HG03280 (cell line): ENCODE results near the gene MBD4.
"Not testable (repeated sequence)": the region's sequence is repeated elsewhere in the genome, so short reads cannot be mapped to it uniquely, and the experiment has no call there.

ENCODE experiments used
- ATAC-seq: cut with Tn5 transposase; IDR thresholded peaks from one replicate; pipeline ENCODE4 v1.9.1; 2021; ENCODE audit warnings: mild to moderate bottlenecking, moderate library complexity; ENCODE audit not compliant: unreplicated experiment

The MBD4 gene

DNA sequence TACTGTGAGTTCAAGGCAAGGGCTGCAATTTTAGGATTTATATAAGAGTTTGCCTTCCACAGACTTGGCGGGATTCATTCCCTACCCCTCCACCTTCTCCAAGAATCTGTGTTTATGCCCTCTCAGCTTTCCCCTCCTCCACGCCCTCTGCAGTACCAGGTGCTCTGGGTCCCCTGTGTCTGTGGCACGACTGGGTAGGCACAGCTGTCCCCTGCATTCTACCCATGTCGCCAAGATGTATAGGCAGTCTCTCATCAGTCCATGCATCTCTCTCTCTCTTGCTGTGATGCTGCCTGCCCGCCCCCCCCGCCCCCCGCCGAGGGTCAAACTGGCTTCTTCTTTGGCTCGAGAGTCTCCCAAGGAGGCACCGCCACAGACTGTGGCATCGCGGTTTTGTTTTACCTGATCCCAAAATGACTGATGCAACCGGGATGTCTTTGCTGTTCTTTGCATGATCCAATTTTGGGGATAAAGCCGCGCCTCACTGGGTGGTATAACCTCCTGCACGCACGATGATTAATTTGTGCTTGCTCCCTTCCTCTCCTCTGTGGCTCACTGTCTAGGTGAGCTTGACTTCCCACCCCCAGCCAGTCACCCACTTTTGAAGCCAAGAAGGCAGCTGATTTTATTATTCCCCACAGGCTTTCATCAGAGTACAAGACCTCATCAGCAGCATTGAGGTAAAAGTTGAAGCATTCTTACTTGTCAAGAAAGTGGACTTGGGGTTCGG, 55.0 kb downstream of the MBD4 start:
- ATAC-seq, result no peak

DNA sequence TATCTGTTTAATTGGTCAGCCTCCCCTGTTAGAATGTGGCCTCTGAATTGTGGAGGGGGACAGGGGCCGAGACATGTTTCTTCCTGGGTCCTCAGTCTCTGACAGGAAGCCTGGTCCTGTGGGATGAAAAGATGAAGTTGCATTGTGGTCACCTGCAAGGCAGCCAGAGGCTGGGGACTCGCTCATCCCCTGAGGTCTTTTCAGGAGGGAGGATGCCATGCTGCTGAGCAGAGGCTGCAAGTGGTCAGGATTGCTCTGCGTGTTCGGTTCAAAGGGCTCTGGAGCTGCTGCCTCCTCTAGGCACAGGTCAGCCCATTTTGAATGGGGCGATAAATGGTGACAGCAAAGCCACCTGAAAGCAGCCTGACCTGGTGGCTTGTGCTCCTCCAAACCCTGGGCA, 55.6 kb downstream of the MBD4 start:
- ATAC-seq, result not testable (repeated sequence)

DNA sequence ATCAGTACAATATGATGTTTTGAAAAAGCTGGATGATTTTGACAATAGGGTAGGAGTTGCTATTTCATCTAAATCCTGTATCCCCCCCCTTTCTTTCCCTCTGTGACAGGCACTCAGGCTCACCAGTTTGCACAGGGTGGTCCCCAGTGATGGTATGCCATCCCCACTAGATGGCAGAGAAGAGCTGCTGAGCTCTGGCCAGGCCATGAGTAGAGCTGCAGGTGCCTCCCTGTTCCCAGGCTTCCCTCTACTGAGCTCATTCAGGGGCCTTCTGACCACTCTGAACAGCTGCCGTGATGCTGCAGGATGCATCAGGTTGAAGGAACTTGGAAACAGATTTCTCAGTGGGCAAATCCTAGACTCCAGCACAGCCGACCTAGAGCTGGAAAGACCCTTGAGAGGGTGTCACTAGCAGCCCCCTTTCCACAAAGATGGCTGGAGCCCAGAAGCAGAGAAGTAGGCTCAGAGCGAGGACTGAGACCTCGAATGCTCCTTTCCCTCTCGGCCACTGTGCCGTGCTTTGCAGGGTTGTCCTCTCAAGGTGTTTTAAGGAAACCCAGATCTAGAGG, 56.4 kb downstream of the MBD4 start:
- ATAC-seq, result peak; percentile 85

DNA sequence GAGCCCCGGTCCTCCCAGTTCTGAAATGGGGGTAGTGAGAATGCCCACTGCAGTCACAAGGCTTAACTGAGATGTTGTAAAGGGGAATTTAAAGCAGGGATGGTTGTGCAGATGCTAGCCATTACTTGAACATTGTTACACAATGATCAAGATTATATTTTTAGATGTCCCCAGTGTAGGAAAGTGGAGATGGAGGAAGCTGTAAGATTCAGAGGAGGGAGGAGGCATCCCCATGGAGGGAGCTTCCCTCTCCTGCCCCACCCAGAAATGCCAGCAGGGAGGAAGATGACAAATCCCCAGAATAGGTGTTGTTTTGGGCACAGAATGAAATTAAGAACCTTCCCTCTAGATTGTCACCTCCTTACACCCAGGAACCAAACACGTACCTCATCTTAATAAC, 57.4 kb downstream of the MBD4 start:
- no peak for ATAC-seq
